ENCODE measurements around the gene APPL1.

The APPL1 gene, protein sequence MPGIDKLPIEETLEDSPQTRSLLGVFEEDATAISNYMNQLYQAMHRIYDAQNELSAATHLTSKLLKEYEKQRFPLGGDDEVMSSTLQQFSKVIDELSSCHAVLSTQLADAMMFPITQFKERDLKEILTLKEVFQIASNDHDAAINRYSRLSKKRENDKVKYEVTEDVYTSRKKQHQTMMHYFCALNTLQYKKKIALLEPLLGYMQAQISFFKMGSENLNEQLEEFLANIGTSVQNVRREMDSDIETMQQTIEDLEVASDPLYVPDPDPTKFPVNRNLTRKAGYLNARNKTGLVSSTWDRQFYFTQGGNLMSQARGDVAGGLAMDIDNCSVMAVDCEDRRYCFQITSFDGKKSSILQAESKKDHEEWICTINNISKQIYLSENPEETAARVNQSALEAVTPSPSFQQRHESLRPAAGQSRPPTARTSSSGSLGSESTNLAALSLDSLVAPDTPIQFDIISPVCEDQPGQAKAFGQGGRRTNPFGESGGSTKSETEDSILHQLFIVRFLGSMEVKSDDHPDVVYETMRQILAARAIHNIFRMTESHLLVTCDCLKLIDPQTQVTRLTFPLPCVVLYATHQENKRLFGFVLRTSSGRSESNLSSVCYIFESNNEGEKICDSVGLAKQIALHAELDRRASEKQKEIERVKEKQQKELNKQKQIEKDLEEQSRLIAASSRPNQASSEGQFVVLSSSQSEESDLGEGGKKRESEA

GRCh38 chr3:57227204-57227929 is at the start of gene APPL1:
Gene APPL1, plus strand, starts transcription at chr3:57227729. Its CDS starts 155 bp downstream, at chr3:57227884.
- FAIRE-seq (peak; percentile 80), DNase-seq (ENCODE audit: insufficient read length, low spot score) (peak; percentile 97)

GRCh38 chr3:57179580-57180410 is 47.7 kb upstream of the APPL1 start:
- no peak for DNase-seq (ENCODE audit: insufficient read length, low spot score)
- FAIRE-seq: no peak

GRCh38 chr3:57184526-57184925 is 43.0 kb upstream of the APPL1 start:
- DNase-seq (ENCODE audit: insufficient read length, low spot score) (no peak), FAIRE-seq (no peak)

- DNase-seq (ENCODE audit: insufficient read length, low spot score) (no peak), FAIRE-seq (no peak)
These were observed 35.5 kb upstream of the APPL1 start for GRCh38 chr3:57192028-57192427.

- FAIRE-seq: no peak
These were observed 32.9 kb upstream of the APPL1 start for GRCh38 chr3:57194641-57195040.

GRCh38 chr3:57199895-57200297 is 27.6 kb upstream of the APPL1 start, which contains the start of gene HESX1:
Gene HESX1, minus strand, starts transcription at chr3:57199978. Its CDS starts 60 bp downstream, at chr3:57199918.
- DNase-seq (ENCODE audit: insufficient read length, low spot score) (no peak), FAIRE-seq (no peak)

More at GRCh38 chr3:57194641-57195040, 32.9 kb upstream of the APPL1 start:
- DNase-seq (ENCODE audit: insufficient read length, low spot score): no peak

- no peak for DNase-seq (ENCODE audit: insufficient read length, low spot score)
- FAIRE-seq: no peak
These were observed 21.1 kb upstream of the APPL1 start for GRCh38 chr3:57206423-57206822.

GRCh38 chr3:57221883-57222282 is 5.6 kb upstream of the APPL1 start:
- FAIRE-seq (no peak), DNase-seq (ENCODE audit: insufficient read length, low spot score) (no peak)

DNA sequence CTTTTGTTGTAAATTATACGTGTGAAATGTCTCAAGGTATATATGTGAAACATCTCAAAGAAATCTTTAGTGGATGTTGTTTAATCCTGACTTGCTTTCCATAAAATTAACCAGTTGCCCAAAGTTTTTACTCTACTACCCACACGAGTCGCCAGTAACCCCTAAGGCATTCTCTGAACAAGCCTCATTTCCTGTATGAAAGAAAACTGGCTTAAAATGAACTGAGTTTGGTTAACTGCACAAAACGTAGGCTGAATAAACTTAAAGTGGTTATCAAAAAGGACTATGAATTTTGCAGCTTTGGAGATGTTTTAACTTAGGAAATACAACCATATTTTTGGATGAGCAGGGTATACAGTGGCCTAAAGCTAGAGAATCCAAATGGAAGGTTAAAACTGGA is 2.7 kb upstream of the APPL1 start:
- FAIRE-seq (no peak), DNase-seq (ENCODE audit: insufficient read length, low spot score) (no peak)

DNA sequence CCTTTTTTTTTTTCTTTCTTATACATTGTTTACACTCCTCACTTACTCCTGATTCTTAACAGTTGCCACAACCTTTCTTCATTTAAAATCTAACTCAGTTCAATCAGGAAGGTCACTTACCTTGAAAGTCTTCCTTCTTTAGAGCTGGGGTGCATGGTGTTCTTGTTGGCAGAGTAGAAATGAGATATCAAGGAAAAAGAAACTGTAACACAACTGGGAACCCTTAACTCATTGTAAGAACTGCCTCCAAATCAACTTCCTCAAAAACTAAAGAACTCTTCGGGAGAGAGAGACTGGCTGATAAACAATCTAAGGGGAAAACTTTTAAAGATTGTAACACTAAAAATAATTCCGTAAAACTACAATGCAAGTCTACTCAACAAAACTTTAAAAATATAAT is 1.4 kb upstream of the APPL1 start:
- DNase-seq (ENCODE audit: insufficient read length, low spot score) (no peak), FAIRE-seq (no peak)

GRCh38 chr3:57227930-57228751 is 612 bp downstream of the APPL1 start:
- FAIRE-seq (peak; percentile 63), DNase-seq (ENCODE audit: insufficient read length, low spot score) (peak; percentile 37)

- DNase-seq (ENCODE audit: insufficient read length, low spot score) (no peak), FAIRE-seq (no peak)
These were observed 2.5 kb downstream of the APPL1 start for GRCh38 chr3:57230006-57230405.

DNA sequence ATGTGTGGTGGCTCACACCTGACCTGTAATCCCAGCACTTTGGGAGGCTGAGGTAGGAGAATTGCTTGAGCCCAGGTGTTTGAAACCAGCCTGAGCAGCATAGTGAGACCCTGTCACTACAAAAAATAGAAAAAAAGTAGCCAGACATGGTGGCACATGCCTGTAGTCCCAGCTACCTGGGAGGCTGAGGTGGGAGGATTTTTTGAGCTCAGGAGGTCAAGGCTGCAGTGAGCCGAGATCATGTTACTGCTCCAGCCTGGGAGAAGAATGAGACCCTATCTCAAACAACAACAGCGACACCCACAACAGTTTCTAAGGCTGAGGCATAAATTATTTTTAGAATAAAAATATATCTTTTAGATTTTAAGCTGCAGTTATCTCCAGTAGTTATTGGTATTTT is 6.3 kb downstream of the APPL1 start:
- no peak for FAIRE-seq
- DNase-seq (ENCODE audit: insufficient read length, low spot score): no peak

DNA sequence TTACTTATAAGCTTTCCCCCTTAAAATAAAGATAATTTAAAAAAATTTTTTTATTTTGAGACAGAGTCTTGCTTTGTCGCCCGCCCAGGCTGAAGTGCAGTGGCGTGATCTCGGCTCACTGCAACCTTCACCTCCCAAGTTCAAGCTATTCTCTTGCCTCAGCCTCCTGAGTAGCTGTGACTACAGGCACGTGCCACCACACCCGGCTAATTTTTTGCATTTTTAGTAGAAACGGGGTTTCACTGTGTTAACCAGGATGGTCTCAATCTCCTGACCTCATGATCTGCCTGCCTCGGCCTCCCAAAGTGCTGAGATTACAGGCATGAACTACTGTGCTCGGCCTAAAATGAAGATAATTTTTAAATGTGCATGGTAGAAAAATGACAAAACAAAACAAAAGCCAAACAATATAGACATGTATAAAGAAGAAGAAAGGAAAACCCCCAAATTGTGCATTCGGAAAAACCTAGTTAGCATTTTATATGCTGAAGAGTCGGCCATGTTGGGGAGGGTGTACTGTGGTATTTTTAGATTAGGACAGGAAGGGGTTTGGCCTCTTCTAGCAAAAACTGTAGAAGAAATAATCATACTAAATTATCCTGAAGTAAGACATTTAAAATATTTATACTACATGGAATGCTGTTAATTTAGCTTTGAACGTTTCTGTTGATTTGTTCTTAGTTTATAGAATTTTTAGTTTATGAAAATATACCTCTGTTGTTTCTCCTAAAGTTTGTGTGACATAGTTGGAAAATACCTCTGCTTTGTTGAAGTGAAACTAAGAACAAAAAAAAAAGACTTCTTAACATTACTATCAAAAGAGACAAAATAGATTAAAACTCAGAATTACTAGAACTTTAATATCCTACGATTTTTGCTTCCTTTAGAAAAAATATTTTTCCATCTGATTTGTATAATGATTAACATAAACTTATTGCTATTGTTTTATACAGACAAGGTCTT is 7.4 kb downstream of the APPL1 start:
- FAIRE-seq (no peak), DNase-seq (ENCODE audit: insufficient read length, low spot score) (no peak)

GRCh38 chr3:57244946-57245345 is 17.4 kb downstream of the APPL1 start:
- no peak for DNase-seq (ENCODE audit: insufficient read length, low spot score)
- FAIRE-seq: no peak

DNA sequence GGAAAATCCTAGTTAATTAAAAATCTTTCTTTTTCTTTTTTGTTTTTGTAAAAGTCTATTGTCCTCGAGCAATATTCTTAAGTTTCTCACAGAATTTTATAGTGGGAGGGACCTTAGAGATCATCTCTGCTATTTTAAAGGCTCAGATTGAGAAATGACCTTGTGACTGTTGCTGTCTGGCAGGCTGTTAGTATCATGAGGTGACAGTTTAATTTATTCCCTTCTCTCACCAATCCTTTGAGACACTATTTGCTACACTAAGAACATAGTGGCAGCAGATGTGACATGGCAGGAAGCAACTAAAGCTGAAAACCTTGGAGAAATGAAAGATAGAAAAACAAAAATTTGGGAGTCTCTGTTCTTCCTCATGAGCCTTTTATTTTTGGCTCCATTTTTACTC is 24.9 kb downstream of the APPL1 start:
- DNase-seq (ENCODE audit: insufficient read length, low spot score) (no peak), FAIRE-seq (no peak)

DNA sequence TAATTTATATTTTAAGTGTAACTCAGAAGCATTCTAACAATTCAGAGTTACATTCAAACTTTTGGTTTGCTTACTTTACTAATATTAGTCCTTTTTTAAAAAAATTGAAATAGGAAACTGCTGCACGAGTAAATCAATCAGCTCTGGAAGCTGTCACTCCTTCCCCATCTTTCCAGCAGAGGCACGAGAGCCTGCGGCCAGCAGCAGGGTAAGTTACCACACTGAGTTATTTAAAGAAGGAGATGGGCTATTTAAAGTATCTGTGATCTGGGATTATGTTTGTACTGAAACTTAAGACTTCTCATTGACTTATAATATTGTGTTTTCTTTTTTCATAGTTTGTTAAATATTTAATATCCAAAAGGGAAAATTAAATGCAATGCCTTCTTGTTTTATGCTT is 29.3 kb downstream of the APPL1 start:
- FAIRE-seq (no peak), DNase-seq (ENCODE audit: insufficient read length, low spot score) (no peak)

DNA sequence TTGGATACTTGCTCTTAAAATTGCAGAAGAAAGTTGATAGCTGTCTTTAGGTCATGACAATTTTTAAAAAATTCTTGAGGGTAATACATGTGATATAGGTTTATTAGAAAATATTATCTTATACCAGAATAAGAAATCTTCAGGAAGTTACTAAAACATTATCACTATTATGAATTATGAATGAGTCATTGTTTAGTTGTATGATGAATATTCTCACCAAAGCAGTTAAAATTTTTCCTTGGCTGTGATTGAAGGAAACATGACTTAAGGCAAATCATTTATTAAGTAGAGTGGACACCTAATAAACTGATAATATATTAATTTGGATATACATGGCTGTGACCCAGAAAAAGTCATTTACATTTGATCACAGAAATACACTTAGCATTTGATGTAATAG is 30.1 kb downstream of the APPL1 start:
- DNase-seq (ENCODE audit: insufficient read length, low spot score) (no peak), FAIRE-seq (no peak)

Measured in HTR-8/SVneo (cell line).